Right lung (tissue), 5 donors: Measurements from ENCODE around the gene CMTM8. TPM values are rescaled to one million over a fixed set of nuclear protein-coding genes. Genes with fewer than 3 reads are reported as not detected.

Experiments
- DNase-seq, 2 donors: peaks; one replicate each; pipeline ENCODE4 v3.0.0-alpha.2; 2013
- polyA plus RNA-seq, 5 donors: library from polyadenylated mRNA; unstranded; fragments of 120-200 nt; gene quantifications; one replicate each; pipeline versions ENCODE4 v1.2.1 to v1.2.3, GENCODE V29; 2013; ENCODE audit warnings: inconsistent platforms in 1 of 5, low replicate concordance in 1 of 5; ENCODE audit not compliant: insufficient read length in 5 of 5, insufficient read depth in 1 of 5

Gene CMTM8
- polyA plus RNA-seq, 5 donors, result 12.1 to 15.6 (median 13.9) TPM

DNA sequence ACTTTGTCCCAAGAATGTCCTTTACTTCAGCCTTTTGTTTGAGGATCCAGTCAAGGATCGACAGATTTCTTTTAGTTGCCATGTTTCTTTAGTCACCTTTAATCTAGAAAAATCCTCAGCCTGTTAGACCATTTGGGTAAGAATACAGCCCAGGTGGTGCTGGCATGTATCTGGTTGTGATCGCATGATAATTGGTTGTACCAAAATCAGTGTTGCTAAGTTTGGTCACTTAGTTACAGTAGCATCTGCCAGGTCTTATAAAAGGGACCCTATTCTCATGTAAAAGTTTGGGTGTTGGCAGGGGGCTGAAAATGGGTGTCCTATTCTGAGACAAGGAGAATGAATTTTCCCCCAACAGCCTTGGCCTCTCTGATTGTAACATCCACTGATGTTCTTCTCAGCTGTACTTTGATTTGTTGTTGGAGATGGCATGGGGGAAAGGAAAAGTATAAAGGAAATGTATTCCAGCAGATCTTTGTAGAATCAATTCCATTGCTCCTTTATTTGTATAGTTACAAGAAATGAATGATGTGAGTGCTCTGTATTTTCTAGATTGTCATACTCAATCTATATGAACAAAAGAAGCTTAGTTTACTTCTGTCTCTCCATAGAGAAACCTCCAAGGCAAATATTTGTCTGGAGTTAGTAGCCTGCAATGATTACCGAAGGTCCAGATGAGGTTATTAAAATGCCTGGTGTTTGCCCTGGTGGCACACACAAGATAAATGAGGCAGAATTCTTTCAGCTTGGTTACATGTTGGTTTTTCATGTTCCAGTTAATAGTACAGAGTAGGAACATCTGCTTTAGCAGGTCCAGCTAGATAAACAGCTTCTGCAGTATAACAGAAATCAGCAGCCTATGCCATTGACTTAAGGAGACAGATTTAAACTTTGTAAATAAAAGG lies 65.7 kb downstream of the CMTM8 start:
- DNase-seq, result no peak

DNA sequence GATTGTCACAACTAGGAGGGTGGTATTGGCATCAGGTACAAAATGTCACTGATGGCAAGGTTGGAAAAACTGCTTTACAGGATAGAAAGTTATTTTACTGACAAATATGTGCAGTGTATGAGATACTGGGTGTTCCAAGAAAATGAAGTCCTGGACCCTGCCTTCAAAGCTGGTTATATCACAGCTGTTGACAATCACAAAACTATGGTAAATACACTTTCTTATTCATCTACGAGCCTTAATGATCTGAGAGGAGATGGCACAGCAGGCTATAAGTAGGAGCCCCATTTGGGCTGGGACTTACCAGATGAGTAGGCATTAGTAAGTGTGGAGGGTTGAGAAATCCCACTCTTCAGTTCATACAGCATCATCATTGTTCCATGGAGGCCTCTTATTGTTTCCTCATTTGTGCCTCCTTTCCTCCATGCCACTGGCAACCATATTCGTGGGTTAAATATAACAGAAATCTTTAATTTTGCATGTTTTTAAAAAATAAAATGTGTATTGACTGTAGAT lies 66.9 kb downstream of the CMTM8 start:
- no peak for DNase-seq

DNA sequence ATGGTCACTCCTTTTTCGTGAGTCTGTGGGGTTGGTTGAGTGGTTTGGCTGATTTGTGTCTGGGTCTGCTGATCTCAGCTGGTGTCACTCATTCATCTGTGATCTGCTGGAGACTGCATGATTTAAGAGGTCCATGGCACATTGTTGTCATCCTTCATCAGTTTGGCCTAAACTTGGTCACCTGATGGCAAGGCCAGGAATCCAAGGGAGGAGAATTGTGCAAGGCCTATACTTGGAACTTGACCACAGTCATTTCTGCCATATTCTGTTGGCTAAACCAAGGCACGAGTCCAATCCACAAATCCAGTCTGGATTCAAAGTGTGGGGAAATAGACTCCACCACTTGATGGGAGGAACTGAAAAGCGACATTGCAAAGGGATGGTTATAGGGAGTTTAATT lies 67.6 kb downstream of the CMTM8 start:
- no peak for DNase-seq

DNA sequence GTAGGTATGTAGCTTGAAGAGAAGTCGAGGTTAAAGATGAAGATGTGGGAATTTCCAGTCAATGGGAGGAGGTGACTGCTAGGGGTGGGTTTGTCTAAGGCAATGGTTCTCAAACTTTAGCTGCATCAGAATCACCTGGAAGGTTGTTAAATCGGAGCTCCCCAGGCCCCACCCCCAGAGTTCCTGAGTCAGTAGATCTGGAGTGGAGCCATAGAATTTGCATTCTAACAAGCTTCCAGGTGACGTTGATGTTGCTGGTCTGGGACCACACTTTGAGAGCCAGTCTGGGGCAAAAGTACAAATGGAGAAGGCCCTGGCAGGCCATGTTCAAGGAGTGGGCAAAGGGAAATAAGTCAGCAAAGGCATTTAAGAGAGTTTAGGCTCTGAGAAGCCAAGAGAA lies 69.1 kb downstream of the CMTM8 start:
- DNase-seq, result no peak

DNA sequence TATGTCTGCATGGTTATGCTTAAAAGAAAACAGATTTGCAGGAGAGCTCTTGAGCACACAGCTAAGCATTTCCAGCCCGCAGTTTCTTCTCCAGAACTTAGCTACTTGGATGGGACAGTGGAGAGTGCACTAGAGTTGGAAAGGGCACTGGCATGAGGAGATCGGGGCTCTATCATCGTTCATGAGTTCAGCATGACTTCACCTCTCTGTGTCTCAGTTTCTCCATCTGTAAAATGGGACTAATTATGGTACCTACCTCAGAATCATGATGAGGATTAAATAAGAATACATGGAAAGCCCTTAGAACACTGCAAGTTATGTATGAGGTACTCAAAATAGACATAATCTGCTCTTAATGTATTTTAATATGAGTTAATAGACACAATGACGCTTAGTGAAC lies 69.9 kb downstream of the CMTM8 start:
- no peak for DNase-seq

DNA sequence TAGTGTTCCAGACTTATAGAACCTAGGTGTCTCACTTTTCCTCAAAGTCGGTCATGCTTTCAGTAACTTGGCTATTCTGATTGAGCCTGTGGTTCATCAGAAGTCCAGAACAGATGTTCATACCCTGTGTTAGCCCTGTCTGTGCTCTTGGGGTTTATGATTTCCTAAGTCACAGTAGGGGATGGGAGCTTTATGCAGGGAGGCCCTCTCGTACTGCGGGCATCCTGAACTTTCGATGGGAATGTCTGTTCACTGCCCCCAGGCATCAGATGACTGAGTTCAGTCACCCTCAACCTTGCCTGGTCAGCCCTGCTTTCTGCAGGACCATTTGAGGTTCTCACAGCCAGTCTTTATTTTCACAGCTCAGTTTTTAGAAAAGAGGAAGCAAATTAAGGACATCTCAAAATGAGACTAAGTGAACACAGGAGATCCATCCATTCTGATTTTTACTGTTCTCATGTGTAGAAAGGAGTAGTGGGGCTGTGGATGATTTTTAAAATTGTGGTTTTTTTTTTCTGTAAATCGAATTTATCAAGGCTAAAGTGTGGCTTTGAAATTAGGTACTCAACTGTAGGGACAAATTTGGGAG lies 71.3 kb downstream of the CMTM8 start:
- DNase-seq, result no peak

DNA sequence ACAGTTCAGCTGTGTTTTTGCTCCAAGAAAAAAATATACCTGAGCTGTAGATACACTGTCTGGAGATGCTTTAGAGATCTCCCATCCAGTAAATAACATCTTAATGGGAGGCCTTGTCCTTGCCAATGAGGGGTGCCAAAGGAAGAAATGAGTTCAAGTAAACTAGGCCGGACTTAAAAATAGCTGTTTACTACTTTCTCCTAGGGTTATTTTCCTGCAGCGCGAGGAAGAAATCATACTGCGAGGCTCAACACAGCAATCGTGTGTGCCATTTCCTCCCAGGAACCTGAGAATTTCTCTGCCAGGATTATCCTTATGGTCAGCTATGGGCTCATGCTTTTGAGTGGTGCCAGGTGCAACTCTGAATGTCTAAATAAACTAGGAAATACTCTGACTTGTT lies 71.9 kb downstream of the CMTM8 start:
- DNase-seq, result no peak

DNA sequence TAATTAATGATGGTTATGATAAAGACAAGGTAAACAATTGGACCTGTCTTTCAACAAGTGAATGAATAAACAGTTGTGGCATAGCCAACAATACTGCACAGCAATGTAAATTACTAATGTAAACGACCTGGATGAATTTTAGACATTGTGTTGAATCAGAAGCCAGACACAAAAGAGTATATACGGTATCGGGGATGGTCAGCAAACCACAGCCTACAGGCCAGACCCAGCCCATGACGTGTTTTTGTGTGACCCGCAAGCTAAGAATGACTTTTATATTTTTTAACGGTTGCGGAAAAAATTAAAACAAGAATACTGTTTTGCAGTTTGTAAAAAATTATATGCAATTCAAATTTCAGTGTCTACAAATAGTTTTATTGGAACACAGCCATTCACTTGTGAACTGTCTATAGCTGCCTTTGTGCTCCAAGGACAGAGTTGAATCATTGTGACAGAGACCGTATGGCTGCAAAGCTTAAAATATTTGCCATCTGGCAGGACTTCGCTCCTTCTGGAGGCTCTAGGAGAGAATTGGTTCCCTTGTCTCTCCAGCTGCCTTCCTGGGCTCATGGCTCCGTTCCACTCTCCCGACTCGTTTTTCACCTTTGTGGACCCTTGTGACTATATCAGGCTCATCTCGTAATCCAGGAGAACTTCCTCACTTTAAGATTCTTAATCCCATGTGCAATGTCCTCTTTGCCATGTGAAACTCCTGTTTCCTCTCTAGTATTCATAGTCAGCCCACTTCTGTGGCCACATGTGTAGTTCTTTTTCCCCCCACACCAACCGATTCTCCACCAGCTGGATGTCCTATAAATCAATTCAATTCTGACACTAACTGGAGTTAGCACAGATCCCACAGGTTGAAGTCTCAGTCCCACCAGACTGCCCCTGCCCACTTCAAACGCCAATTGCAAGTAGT lies 72.7 kb downstream of the CMTM8 start:
- DNase-seq, result no peak

DNA sequence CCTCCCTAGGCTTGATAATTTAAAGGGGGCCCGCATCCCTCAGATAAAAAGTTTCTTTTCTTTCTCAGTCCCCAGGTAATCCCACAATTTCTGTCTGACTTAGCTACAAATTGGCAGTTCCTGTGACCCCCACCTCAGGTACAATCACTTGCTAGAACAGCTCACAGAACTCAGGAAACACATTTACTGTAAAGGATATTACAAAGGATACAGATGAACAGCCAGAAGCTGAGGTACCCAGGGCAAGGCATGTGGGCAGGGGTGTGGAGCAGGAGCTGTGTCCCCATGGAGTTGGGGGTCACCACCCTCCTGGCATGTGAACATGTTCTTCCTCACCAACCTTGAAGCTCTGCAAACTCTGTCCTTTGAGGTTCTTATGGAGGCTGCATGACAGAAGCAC lies 73.8 kb downstream of the CMTM8 start:
- no peak for DNase-seq

DNA sequence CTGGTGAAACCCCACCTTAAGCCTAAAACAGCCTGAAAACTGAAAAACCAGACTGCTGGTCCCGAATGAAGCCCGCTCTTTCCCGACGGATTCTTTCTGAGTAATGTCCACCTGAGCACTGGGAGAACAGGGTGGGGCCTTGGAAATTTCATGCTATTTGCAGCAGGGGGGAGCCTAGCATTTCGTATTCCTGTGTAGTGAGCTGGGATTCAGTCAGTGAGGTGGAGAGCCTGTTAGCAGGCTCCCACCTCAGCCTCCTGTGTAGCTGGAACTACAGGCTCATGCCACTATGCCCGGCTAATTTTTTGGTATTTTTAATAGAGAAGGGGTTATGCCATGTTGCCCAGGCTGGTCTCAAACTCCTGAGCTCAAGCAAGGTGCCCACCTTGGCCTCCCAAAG lies 74.7 kb downstream of the CMTM8 start:
- no peak for DNase-seq

DNA sequence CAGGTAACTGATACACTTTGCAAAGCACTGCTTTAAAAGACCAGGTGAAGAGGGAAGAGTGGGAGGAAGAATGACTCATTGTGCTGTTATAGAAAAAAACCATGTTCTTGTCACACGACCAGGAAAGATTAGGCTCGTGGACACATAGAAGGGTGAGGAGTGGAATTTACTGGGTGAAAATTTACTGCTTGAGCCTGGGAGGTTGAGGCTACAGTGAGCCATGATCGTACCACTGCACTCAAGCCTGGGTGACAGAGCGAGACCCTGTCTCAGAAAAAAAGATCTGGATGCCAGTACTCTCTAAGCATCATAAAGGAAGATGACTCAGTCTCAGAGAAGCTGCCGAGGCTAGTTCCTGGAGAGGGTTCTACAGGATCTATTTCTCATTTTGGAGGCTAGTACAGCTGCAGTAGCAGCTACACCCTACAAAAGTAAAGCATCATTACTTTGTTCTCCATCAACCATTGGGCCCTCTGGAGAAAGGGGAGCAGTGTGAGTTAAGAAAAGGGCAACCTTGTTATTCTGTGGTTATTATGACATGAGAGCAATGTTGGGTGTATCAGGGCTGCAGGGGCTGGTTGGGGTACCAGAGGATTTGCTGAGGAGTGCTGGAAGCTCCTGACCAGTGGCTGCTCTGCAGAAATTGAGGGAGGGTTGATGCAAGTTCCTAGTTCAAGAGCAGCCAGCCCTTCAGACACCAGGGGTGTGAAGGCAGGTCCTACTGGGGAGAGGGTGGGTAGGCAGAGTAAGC lies 75.4 kb downstream of the CMTM8 start:
- DNase-seq, result no peak

DNA sequence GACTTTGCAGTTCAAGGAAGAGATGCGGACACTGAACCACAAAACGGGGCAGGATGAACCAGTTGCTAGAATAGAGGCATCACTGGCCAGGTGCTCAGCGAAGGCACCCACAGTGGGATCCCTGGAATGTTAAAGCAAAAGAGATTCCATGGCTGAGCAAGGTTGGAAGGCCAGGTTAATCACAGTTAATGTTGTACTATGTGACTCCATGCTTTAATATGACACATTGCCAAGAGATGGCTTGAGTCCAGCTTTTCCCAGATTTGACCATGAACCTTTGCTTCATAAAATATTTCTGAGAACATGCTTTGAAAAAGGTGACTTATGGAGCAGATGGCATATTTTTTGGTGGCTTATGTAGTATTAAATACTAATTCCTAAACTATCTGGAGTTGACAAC lies 77.0 kb downstream of the CMTM8 start:
- DNase-seq, result no peak

DNA sequence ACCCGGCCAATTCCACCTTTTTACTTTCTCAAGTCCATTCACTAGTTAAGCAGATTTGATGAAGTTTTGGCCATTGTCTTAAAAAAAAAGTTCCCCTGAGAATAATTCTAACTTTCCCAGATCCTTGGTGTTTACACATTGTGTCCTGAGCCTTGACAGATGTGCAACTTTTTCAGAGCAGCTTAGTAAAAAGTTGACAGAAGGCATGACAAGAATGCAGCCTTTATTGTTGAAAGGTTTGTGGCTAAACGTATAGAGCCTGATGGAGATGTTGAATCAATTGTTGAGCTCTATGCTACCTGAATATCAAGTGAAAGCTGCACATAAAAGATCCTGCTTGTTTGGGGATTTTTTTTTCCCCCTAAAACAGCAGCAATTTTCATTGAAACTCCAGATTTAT lies 77.8 kb downstream of the CMTM8 start:
- no peak for DNase-seq

DNA sequence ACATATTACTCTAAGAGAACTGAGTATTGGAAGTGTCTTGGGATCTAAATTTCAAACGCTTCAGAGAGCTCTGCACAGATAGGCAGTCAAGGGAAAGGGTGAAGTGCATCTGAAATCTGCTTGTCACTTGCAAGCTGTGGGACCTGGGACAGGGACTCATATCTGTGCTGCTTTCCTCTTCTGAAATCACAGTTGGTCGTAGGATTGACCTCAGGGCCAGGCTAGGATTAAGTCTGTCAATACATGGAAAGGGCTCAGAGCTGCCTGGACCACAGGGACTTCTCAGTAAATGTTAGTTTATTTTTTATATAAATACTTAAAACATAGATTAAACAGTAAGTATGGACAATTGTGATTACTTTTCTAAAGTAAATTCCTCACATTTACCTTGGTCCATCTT lies 78.5 kb downstream of the CMTM8 start:
- no peak for DNase-seq

DNA sequence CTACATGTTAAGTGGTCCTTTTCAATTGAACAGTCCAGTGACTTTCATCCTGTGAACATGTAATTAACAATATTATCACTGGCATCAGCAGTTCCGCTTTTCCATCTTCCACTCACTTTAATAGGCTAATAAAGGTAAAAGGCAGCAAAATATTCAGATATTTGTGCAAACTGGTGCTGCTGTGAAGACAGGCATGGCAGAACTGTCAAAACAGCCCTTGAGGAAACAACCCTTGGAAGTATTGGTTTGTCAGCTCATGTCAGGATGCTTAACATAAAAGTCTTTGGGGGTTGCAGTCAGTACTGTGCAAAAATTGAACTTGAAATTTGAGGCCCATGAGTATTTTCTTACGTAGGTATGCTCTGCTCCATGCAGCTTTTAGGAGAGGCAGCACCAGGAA lies 81.1 kb downstream of the CMTM8 start:
- DNase-seq, result no peak

DNA sequence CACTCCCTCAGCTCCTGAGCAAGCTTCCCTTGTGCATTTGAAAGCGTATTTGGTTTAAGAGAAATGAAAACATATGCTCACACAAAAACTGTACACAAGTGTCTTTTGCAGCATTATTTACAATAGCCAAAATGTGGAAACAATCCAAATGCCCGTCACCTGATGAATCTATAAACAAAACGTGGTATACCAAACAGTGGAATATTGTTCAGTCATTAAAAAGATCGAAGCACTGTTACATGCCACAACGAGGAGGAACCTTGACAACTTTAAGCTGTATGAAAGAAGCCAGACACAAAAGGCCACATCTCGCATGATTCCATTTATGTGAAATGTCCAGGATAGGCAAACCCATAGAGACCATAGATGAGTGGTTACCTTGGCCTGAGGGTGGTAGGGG lies 81.6 kb downstream of the CMTM8 start:
- no peak for DNase-seq

DNA sequence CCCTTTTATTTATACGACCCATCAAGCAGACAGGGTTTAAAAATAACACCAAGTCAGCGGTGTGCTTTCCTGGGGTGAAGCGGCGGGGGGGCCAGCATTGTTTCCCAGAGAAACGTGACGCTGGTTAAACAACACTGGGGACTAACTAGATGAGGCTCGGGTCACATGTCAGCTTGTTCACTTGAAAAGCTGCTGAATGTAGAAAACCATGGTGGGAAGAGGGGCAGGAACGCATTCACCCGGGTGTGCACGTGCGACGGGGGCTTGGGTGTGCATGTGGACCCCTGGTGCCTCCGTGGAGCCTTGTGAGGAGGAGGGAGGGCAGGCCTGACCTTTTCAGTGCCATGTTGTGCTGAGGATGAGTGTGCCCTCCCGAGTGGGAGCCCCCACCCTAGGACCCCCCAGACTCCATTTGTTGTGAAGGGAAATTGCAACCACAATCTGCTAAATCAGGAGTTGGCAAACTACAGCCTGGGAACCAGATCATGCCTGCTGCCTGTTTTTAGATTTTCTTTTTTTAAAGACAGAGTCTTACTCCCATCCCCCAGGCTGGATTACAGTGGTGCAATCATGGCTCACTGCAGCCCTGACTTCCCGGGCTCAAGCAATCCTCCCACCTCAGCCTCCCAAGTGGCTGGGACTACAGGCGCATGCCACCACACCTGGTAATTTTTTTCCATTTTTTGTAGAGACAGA lies 82.8 kb downstream of the CMTM8 start:
- DNase-seq, result no peak

DNA sequence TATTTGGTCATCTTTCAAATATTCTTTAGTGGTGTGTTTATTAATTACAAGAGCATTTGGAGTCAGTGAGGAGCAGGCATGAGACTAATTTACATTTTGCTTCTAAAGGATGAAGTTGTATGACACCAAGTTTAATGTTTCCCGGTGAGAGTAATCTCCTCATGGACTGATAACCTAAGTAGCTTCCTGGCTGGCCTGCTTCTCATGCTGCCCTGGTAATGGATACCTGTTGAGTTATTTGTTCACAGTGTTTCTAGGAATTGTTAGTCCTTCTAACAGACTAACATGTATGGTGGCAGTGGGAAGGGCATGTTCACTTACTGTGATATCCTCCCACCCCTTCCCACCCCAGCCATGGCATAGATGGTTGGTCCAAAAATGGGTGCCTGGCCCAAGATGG lies 83.8 kb downstream of the CMTM8 start:
- DNase-seq, result no peak

DNA sequence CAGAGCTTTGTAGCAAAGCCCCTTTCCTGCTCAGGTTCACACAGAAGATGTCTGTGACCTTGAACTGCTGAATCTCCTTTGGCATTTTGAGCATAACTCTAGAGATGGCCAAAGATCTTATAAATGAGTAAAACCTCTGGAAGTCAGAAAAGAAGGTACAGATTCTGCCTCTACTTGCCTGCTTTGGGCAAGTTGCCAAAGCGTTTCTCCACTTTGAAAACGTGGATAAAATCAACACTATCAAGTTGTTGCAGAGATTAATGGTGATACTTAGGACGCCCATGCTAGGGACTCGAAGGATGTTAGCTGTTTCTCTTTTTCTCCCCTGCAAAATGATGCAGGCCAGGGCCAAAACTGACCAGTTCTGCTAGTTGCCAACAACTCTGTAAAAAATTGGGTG lies 85.1 kb downstream of the CMTM8 start:
- no peak for DNase-seq

DNA sequence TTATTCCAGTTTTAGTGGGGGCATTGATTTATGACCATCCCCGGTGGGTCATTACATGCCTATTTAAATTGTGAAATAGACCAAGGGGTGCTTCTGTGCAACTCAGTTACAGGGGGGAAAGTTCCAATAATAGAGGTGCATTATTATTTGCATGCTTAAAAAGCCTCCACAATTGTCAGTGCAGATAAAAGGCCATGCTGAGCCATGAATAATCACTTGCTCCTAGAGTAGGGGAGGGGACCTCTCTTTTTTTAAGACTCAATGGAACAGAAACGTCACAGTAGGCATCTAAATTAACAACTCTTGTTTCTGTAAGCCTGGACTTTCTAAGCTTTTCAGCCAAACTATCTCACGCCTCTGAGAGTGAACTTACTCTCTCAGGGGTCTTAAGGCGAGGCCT lies 86.7 kb downstream of the CMTM8 start:
- DNase-seq, result no peak

DNA sequence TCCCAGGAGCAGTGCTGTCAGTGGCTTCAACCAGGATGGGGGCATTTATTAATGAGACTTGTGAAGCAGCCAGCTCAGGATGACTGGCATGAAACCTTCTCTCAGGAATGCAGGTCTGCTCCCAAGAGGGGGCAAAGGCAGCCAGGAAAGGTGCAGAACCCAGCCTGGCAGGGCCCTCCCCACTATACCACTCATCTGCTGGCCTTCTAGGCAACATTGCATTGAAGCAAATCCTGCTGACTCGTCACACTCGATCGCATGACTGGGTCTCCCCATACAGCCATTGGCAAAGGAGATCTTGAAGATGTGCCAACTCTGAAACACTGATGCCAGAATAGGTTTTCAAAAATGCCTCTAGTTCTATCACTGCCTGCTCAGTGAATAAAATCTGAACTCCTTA lies 87.4 kb downstream of the CMTM8 start:
- no peak for DNase-seq
